Measurements from ENCODE around the gene MFAP4.
A peak's percentile ranks its signal among the peaks of the same experiment; 100 is the strongest.

The MFAP4 gene

GRCh38 chr17:19414396-19415280 is 27.6 kb upstream of the MFAP4 start:
- FAIRE-seq (no peak), DNase-seq (ENCODE audit: insufficient read length, low spot score) (no peak)
- TF ChIP-seq POLR2A (IDR thresholded peaks at IDR 0.05; ENCODE audit: low read depth, low read length) = no peak

GRCh38 chr17:19413761-19414160 is 26.8 kb upstream of the MFAP4 start:
- no peak for FAIRE-seq
- TF ChIP-seq POLR2A (IDR thresholded peaks at IDR 0.05; ENCODE audit: low read depth, low read length) = no peak
- no peak for DNase-seq (ENCODE audit: insufficient read length, low spot score)

GRCh38 chr17:19412984-19413383 is 26.0 kb upstream of the MFAP4 start:
- no peak for TF ChIP-seq POLR2A (IDR thresholded peaks at IDR 0.05; ENCODE audit: low read depth, low read length)
- no peak for DNase-seq (ENCODE audit: insufficient read length, low spot score)
- no peak for FAIRE-seq

- FAIRE-seq = no peak
These were observed 25.5 kb upstream of the MFAP4 start for GRCh38 chr17:19412510-19412909.

GRCh38 chr17:19411631-19412030 is 24.6 kb upstream of the MFAP4 start:
- TF ChIP-seq POLR2A (IDR thresholded peaks at IDR 0.05; ENCODE audit: low read depth, low read length) = no peak
- no peak for FAIRE-seq
- no peak for DNase-seq (ENCODE audit: insufficient read length, low spot score)

More at GRCh38 chr17:19412510-19412909, 25.5 kb upstream of the MFAP4 start:
- DNase-seq (ENCODE audit: insufficient read length, low spot score) = no peak
- no peak for TF ChIP-seq POLR2A (IDR thresholded peaks at IDR 0.05; ENCODE audit: low read depth, low read length)

- no peak for TF ChIP-seq POLR2A (IDR thresholded peaks at IDR 0.05; ENCODE audit: low read depth, low read length)
- FAIRE-seq (no peak), DNase-seq (ENCODE audit: insufficient read length, low spot score) (no peak)
These were observed 24.1 kb upstream of the MFAP4 start, which contains the start of gene RNF112 for GRCh38 chr17:19410875-19411620. Gene RNF112, plus strand, starts transcription at chr17:19411232. Its CDS starts 177 bp downstream, at chr17:19411409.

GRCh38 chr17:19410091-19410490 is 23.1 kb upstream of the MFAP4 start:
- no peak for FAIRE-seq
- TF ChIP-seq POLR2A (IDR thresholded peaks at IDR 0.05; ENCODE audit: low read depth, low read length) = no peak
- no peak for DNase-seq (ENCODE audit: insufficient read length, low spot score)

- no peak for TF ChIP-seq POLR2A (IDR thresholded peaks at IDR 0.05; ENCODE audit: low read depth, low read length)
- peak; percentile 73 for DNase-seq (ENCODE audit: insufficient read length, low spot score)
- peak; percentile 75 for FAIRE-seq
These were observed 22.5 kb upstream of the MFAP4 start for GRCh38 chr17:19409509-19409908.

GRCh38 chr17:19409066-19409465 is 22.1 kb upstream of the MFAP4 start:
- no peak for DNase-seq (ENCODE audit: insufficient read length, low spot score)
- FAIRE-seq = no peak
- no peak for TF ChIP-seq POLR2A (IDR thresholded peaks at IDR 0.05; ENCODE audit: low read depth, low read length)

- no peak for TF ChIP-seq POLR2A (IDR thresholded peaks at IDR 0.05; ENCODE audit: low read depth, low read length)
- FAIRE-seq (no peak), DNase-seq (ENCODE audit: insufficient read length, low spot score) (no peak)
These were observed 21.3 kb upstream of the MFAP4 start for GRCh38 chr17:19408346-19408710.

- FAIRE-seq = no peak
- TF ChIP-seq POLR2A (IDR thresholded peaks at IDR 0.05; ENCODE audit: low read depth, low read length) = no peak
- DNase-seq (ENCODE audit: insufficient read length, low spot score) = no peak
These were observed 20.8 kb upstream of the MFAP4 start for GRCh38 chr17:19407601-19408345.

- TF ChIP-seq POLR2A (IDR thresholded peaks at IDR 0.05; ENCODE audit: low read depth, low read length) = no peak
- FAIRE-seq (no peak), DNase-seq (ENCODE audit: insufficient read length, low spot score) (no peak)
These were observed 18.1 kb upstream of the MFAP4 start for GRCh38 chr17:19405114-19405513.

GRCh38 chr17:19404264-19404663 is 17.3 kb upstream of the MFAP4 start:
- no peak for FAIRE-seq
- no peak for TF ChIP-seq POLR2A (IDR thresholded peaks at IDR 0.05; ENCODE audit: low read depth, low read length)

GRCh38 chr17:19403021-19403420 is 16.0 kb upstream of the MFAP4 start:
- no peak for DNase-seq (ENCODE audit: insufficient read length, low spot score)
- no peak for FAIRE-seq
- TF ChIP-seq POLR2A (IDR thresholded peaks at IDR 0.05; ENCODE audit: low read depth, low read length) = no peak

More at GRCh38 chr17:19404264-19404663, 17.3 kb upstream of the MFAP4 start:
- no peak for DNase-seq (ENCODE audit: insufficient read length, low spot score)
